Liver (tissue), 10 donors: ENCODE results near the gene GPR75. TPM values are rescaled to one million over a fixed set of nuclear protein-coding genes. Genes with fewer than 3 reads are reported as not detected.

ENCODE experiments used
- DNase-seq: peaks from one replicate; pipeline ENCODE4 v3.0.0-alpha.2; 2017; ENCODE audit warnings: low spot score
- H3K27ac ChIP-seq, 2 donors: one replicate each; pipeline ENCODE4 v1.7.0; 2013; ENCODE audit warnings: inconsistent platforms in 2 of 2, low read length in 2 of 2, control low read depth in 1 of 2, low read depth in 1 of 2, mild to moderate bottlenecking in 1 of 2
- H3K27me3 ChIP-seq, 4 donors: one replicate each; pipeline versions ENCODE4 v1.6.1 to v1.7.0; 2013; ENCODE audit warnings: low read length in 3 of 4, inconsistent platforms in 1 of 4, mild to moderate bottlenecking in 1 of 4, moderate library complexity in 1 of 4; ENCODE audit not compliant: control insufficient read depth in 4 of 4, insufficient read depth in 4 of 4
- H3K36me3 ChIP-seq, 4 donors: one replicate each; pipeline versions ENCODE4 v1.6.1 to v1.7.0; 2013; ENCODE audit warnings: low read length in 3 of 4, mild to moderate bottlenecking in 3 of 4, low read depth in 1 of 4, moderate library complexity in 1 of 4; ENCODE audit not compliant: control insufficient read depth in 4 of 4, insufficient read depth in 3 of 4
- H3K4me1 ChIP-seq, 4 donors: one replicate each; pipeline versions ENCODE4 v1.6.1 to v1.7.0; 2013; ENCODE audit warnings: low read length in 3 of 4, mild to moderate bottlenecking in 3 of 4, moderate library complexity in 1 of 4; ENCODE audit not compliant: control insufficient read depth in 4 of 4, insufficient read depth in 4 of 4
- H3K4me3 ChIP-seq, 3 donors: one replicate each; pipeline versions ENCODE4 v1.6.1 to v1.7.0; 2013; ENCODE audit warnings: low read length in 3 of 3, control low read depth in 1 of 3, low read depth in 1 of 3, mild to moderate bottlenecking in 1 of 3
- H3K9ac ChIP-seq, 2 donors: one replicate each; pipeline ENCODE4 v1.7.0; 2013; ENCODE audit warnings: low read length in 2 of 2, mild to moderate bottlenecking in 2 of 2, moderate library complexity in 2 of 2, control low read depth in 1 of 2, low read depth in 1 of 2
- H3K9me3 ChIP-seq, 4 donors: one replicate each; pipeline versions ENCODE4 v1.6.1 to v1.7.0; 2013; ENCODE audit warnings: low read length in 3 of 4; ENCODE audit not compliant: control insufficient read depth in 4 of 4
- EGR1 ChIP-seq, 2 donors: IDR thresholded peaks; 2 replicates each; pipeline ENCODE4 v1.6.1; 2016 to 2018; ENCODE audit warnings: antibody characterized with exemption in 2 of 2, low read depth in 2 of 2
- FOXA1 ChIP-seq: IDR thresholded peaks from 2 replicates; pipeline ENCODE4 v1.6.1; 2016; ENCODE audit warnings: antibody characterized with exemption
- GABPA ChIP-seq, 2 donors: IDR thresholded peaks in 1 of 2; conservative IDR thresholded peaks in 1 of 2; 2 replicates each; pipeline ENCODE4 v1.6.1; 2016; ENCODE audit warnings: antibody characterized with exemption in 2 of 2, mild to moderate bottlenecking in 1 of 2, moderate library complexity in 1 of 2
- HNF4A ChIP-seq, 2 donors: conservative IDR thresholded peaks; 2 replicates each; pipeline ENCODE4 v1.6.1; 2016; ENCODE audit warnings: antibody characterized with exemption in 2 of 2, mild to moderate bottlenecking in 2 of 2
- HNF4G ChIP-seq: IDR thresholded peaks from 2 replicates; pipeline ENCODE4 v1.6.1; 2016; ENCODE audit warnings: antibody characterized with exemption
- JUND ChIP-seq, 2 donors: IDR thresholded peaks; 2 replicates each; pipeline ENCODE4 v1.6.1; 2016; ENCODE audit warnings: antibody characterized with exemption in 2 of 2
- RAD21 ChIP-seq, 2 donors: IDR thresholded peaks; 2 replicates each; pipeline ENCODE4 v1.6.1; 2016; ENCODE audit warnings: antibody characterized with exemption in 2 of 2, mild to moderate bottlenecking in 2 of 2
- RXRA ChIP-seq, 2 donors: IDR thresholded peaks; 2 replicates each; pipeline ENCODE4 v1.6.1; 2017 to 2018; ENCODE audit warnings: antibody characterized with exemption in 2 of 2, mild to moderate bottlenecking in 1 of 2
- TAF1 ChIP-seq: conservative IDR thresholded peaks from 2 replicates; pipeline ENCODE4 v1.6.1; 2016; ENCODE audit warnings: antibody characterized with exemption, mild to moderate bottlenecking
- YY1 ChIP-seq: IDR thresholded peaks from 2 replicates; pipeline ENCODE4 v1.6.1; 2016; ENCODE audit warnings: antibody characterized with exemption, mild to moderate bottlenecking
- WGBS: extraction: QIAGEN DNeasy Blood & Tissue Kit; methylation state at CpG from one replicate; pipeline ENCODE4 v1.1.7; 2013; 5-methylcytosine and 5-hydroxymethylcytosine counted together
- polyA plus RNA-seq, 2 donors: library from polyadenylated mRNA; stranded (reverse) in 1 of 2; unstranded in 1 of 2; fragments of 200-250 nt in 1 of 2; fragments of >200 nt in 1 of 2; fragmentation: Nextera tagmentation in 1 of 2; extraction: Ambion mirVana in 1 of 2; gene quantifications; one replicate each; pipeline versions ENCODE4 v1.2.1 to v1.2.3, GENCODE V29; 2013 to 2015
- small RNA-seq: library from RNA; depleted of rRNA; stranded (forward); fragments of <200 nt; gene quantifications from one replicate; pipeline ENCODE3, GENCODE V24; 2014
- total RNA-seq, 2 donors: library from RNA; depleted of rRNA; stranded (reverse); fragments of >200 nt; gene quantifications; one replicate each; pipeline ENCODE4 v1.2.3, GENCODE V29; 2014
- TF ChIP-seq, protein P1 (sequence below): fragments of 150-350 bp; IDR thresholded peaks from 2 replicates; pipeline ENCODE4 v1.5.1; 2017; ENCODE audit warnings: improper control_type of control experiment, low read depth, low read length; ENCODE audit not compliant: missing input control
- TF ChIP-seq, protein P2 (sequence below): IDR thresholded peaks from 2 replicates; pipeline ENCODE4 v1.6.1; 2016; ENCODE audit warnings: antibody characterized with exemption
- TF ChIP-seq, protein P3 (sequence below): IDR thresholded peaks from 2 replicates; pipeline ENCODE4 v1.6.1; 2016; ENCODE audit warnings: antibody characterized with exemption
- TF ChIP-seq, protein P4 (sequence below): IDR thresholded peaks from 2 replicates; pipeline ENCODE4 v1.6.1; 2016; ENCODE audit warnings: antibody characterized with exemption
- donor health status: healthy.
- donor health status: healthy.
- donor health status: healthy.
- donor health status: healthy.
- donor health status: healthy.

Gene GPR75
- total and polyA plus RNA-seq, 4 donors = 0.21 to 5.4 (median 1.4) TPM

DNA sequence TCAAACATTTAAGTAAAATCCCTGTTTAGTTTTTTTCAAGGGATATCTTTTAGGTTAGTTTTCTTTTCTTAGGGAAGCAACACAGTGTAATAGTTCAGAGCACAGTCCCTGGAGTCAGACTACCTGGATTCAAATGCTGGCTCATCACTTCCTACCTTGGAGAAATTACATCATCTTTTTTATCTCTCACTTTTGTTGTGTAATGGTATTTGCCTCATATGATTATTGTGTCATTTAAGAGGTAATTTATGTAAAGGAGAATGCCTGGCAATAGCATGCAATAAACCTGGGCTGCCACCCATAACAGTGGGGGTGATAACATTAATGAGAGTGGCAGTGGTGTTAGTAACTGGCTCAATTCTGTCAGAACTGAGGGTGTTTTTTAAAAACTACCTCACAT lies 46.6 kb downstream of the GPR75 start:
- Histone ChIP-seq H3K9me3 (no peaks in the 10 kb centered on the region), H3K36me3 (peaks cover 4 to 44% (median 38%) of the 10 kb centered on the region in 4 donors), H3K4me1 (peaks cover 0 to 4% (median 1%) of the 10 kb centered on the region in 4 donors), H3K9ac (no peak overlapping the region), H3K27ac (peak overlapping the region; percentile 35 to 46), H3K27me3 (no peaks in the 10 kb centered on the region), H3K4me3 (no peak overlapping the region)
- TF ChIP-seq, protein P1, sequence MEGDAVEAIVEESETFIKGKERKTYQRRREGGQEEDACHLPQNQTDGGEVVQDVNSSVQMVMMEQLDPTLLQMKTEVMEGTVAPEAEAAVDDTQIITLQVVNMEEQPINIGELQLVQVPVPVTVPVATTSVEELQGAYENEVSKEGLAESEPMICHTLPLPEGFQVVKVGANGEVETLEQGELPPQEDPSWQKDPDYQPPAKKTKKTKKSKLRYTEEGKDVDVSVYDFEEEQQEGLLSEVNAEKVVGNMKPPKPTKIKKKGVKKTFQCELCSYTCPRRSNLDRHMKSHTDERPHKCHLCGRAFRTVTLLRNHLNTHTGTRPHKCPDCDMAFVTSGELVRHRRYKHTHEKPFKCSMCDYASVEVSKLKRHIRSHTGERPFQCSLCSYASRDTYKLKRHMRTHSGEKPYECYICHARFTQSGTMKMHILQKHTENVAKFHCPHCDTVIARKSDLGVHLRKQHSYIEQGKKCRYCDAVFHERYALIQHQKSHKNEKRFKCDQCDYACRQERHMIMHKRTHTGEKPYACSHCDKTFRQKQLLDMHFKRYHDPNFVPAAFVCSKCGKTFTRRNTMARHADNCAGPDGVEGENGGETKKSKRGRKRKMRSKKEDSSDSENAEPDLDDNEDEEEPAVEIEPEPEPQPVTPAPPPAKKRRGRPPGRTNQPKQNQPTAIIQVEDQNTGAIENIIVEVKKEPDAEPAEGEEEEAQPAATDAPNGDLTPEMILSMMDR = no peak
- TF ChIP-seq EGR1 (IDR thresholded peaks at IDR 0.05; ENCODE audit: low read depth in 2 of 2) (no peak), RXRA (IDR thresholded peaks at IDR 0.05) (peak; percentile 18 to 25), JUND (IDR thresholded peaks at IDR 0.05) (peak in 1 of 2 donors; percentile 21), TAF1 (no peak), GABPA (IDR thresholded peaks at IDR 0.05 in 1 of 2, conservative IDR thresholded peaks at IDR 0.05 in 1 of 2) (no peak), YY1 (no peak), HNF4A (conservative IDR thresholded peaks at IDR 0.05) (peak in 1 of 2 donors; percentile 23), FOXA1 (no peak), RAD21 (IDR thresholded peaks at IDR 0.05) (no peak)
- TF ChIP-seq, protein P2, sequence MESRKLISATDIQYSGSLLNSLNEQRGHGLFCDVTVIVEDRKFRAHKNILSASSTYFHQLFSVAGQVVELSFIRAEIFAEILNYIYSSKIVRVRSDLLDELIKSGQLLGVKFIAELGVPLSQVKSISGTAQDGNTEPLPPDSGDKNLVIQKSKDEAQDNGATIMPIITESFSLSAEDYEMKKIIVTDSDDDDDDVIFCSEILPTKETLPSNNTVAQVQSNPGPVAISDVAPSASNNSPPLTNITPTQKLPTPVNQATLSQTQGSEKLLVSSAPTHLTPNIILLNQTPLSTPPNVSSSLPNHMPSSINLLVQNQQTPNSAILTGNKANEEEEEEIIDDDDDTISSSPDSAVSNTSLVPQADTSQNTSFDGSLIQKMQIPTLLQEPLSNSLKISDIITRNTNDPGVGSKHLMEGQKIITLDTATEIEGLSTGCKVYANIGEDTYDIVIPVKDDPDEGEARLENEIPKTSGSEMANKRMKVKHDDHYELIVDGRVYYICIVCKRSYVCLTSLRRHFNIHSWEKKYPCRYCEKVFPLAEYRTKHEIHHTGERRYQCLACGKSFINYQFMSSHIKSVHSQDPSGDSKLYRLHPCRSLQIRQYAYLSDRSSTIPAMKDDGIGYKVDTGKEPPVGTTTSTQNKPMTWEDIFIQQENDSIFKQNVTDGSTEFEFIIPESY = no peak
- TF ChIP-seq, protein P3, sequence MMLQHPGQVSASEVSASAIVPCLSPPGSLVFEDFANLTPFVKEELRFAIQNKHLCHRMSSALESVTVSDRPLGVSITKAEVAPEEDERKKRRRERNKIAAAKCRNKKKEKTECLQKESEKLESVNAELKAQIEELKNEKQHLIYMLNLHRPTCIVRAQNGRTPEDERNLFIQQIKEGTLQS = peak; percentile 66
- TF ChIP-seq, protein P4, sequence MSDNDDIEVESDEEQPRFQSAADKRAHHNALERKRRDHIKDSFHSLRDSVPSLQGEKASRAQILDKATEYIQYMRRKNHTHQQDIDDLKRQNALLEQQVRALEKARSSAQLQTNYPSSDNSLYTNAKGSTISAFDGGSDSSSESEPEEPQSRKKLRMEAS = no peak
- DNase-seq = no peak

DNA sequence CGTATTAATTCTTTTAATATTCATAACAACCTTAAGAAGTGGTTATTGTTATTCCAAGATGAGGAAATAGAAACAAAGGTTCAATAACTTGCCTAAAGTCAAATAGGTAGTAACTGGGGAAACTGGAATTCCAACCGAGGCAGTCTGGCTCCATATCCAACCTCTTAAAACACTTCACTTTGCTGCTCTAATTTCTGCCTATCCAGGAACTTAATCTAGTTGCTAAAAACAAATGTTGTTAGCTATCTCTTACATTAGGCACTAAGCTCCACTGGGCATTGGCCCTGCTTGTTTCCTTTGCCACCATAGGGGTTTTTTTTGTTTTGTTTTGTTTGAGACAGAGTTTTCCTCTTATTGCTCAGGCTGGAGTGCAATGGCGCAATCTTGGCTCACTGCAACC lies 48.2 kb downstream of the GPR75 start:
- WGBS = 98% methylated on average over 3 of the region's 3 CpGs
- Histone ChIP-seq H3K36me3 (peaks cover 4 to 44% (median 36%) of the 10 kb centered on the region in 4 donors), H3K27ac (no peak overlapping the region), H3K9me3 (no peaks in the 10 kb centered on the region), H3K4me1 (peaks cover 0 to 5% (median 1%) of the 10 kb centered on the region in 4 donors), H3K9ac (no peak overlapping the region), H3K27me3 (no peaks in the 10 kb centered on the region), H3K4me3 (no peak overlapping the region)
- TF ChIP-seq YY1 (no peak), HNF4G (no peak)
- no peak for DNase-seq

Small RNA genes within 50 kb of the gene (small RNA-seq; reads per million reads assigned to genes)
- gene MIR3682 = not detected

Other genes with a start within 250 kb of the GPR75 start
- 1 to 10 TPM; 2.6 to 7.0 TPM for gene CHAC2, start 92.2 kb downstream of the GPR75 start, total RNA-seq
- 1 to 10 TPM; 3.1 to 5.6 TPM for gene CHAC2, start 92.2 kb downstream of the GPR75 start, polyA plus RNA-seq
- 10 to 100 TPM; 12.8 to 13.6 TPM for gene ASB3, start 73.0 kb downstream of the GPR75 start, total RNA-seq
- gene ASB3, start 73.0 kb downstream of the GPR75 start, polyA plus RNA-seq = 1 to 10 TPM; 2.7 to 4.6 TPM
- 10 to 100 TPM; 28.8 to 30.1 TPM for gene ERLEC1, start 72.9 kb downstream of the GPR75 start, total RNA-seq
- 10 to 100 TPM; 30.6 to 32.0 TPM for gene ERLEC1, start 72.9 kb downstream of the GPR75 start, polyA plus RNA-seq
- gene PSME4, start 111.0 kb upstream of the GPR75 start, total RNA-seq = 10 to 100 TPM; 40.2 to 52.8 TPM
- gene PSME4, start 111.0 kb upstream of the GPR75 start, polyA plus RNA-seq = 10 to 100 TPM; 15.4 to 16.7 TPM